CD4-positive, alpha-beta T cell treated with Interleukin-4 for 4 hours (primary cell): ENCODE data around the gene AURKA.
"Not testable (repeated sequence)": the region's sequence is repeated elsewhere in the genome, so short reads cannot be mapped to it uniquely, and the experiment has no call there.

ENCODE experiments used
- DNase-seq: peaks from one replicate; pipeline ENCODE4 v3.0.0-alpha.2; 2020

The AURKA gene

GRCh38 chr20:56353356-56353755 lies 38.7 kb downstream of the AURKA start:
- no peak for DNase-seq

- no peak for DNase-seq
These were observed 39.5 kb downstream of the AURKA start for GRCh38 chr20:56352345-56353055.

- DNase-seq = no peak
These were observed 41.2 kb downstream of the AURKA start for GRCh38 chr20:56350842-56351241.

GRCh38 chr20:56348746-56349145 lies 43.3 kb downstream of the AURKA start:
- DNase-seq = no peak

- DNase-seq = no peak
These were observed 43.7 kb downstream of the AURKA start for GRCh38 chr20:56348305-56348693.

GRCh38 chr20:56347628-56348304 lies 44.2 kb downstream of the AURKA start:
- DNase-seq = no peak

GRCh38 chr20:56345911-56346310 lies 46.1 kb downstream of the AURKA start:
- no peak for DNase-seq

- DNase-seq = no peak
These were observed 48.1 kb downstream of the AURKA start for GRCh38 chr20:56343861-56344381.

GRCh38 chr20:56342783-56343182 lies 49.2 kb downstream of the AURKA start:
- no peak for DNase-seq

- not testable (repeated sequence) for DNase-seq
These were observed 55.3 kb downstream of the AURKA start for GRCh38 chr20:56336709-56337108.

GRCh38 chr20:56328861-56329260 lies 63.2 kb downstream of the AURKA start:
- DNase-seq = no peak

GRCh38 chr20:56324806-56325205 lies 67.2 kb downstream of the AURKA start:
- no peak for DNase-seq

- DNase-seq = no peak
These were observed 68.4 kb downstream of the AURKA start for GRCh38 chr20:56323656-56324055.

- DNase-seq = no peak
These were observed 68.8 kb downstream of the AURKA start for GRCh38 chr20:56323206-56323605.

- no peak for DNase-seq
These were observed 69.3 kb downstream of the AURKA start for GRCh38 chr20:56322681-56323080.
